SW480 (cell line): ENCODE measurements around the gene OR52A5.

ENCODE experiments used
- DNase-seq: peaks from one replicate; pipeline ENCODE4 v3.0.0-alpha.2; 2016; ENCODE audit warnings: low spot score

OR52A5 gene

GRCh38 chr11:5115339-5115738 is 22.8 kb downstream of the OR52A5 start:
- DNase-seq: no peak

GRCh38 chr11:5107285-5107684 is 30.9 kb downstream of the OR52A5 start:
- DNase-seq: no peak

- no peak for DNase-seq
These were observed 35.1 kb downstream of the OR52A5 start for GRCh38 chr11:5103066-5103465.

DNA sequence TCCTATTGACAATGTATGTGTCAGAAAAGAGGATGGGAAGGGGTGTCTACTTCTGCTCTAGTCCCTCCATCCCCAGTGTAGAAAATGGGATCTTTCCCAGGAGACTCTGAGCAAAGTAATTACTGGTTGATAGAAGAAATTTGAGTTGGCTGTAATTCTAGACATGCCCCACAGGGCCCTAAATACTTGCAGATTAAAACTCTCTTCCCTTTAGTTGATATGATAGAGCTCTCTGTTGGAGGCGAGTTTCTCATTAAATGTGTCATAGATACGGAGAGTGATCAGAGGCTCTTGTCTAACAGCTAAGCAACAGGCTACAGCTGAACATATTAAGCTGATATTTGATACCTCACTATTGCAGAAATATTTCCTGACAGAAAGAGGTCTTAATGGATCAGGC is 35.9 kb downstream of the OR52A5 start:
- no peak for DNase-seq

DNA sequence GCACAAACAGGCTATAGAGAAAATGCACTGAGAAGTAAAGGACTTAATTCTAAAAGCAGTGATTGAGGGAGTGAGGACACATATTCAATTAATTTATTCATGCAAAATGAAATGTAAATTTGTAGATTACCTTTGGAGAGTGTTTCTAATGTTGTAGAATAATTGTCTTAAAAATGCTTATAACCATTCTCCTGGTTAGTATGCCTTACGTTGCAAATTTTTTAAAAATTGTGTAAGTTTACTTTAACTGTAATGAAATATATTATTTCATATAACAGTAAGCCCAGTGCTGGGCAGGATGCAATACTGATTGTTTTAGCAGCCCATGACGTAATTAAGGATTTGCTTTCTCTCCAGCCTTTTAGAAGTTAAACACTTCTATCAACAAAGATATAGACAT is 42.1 kb downstream of the OR52A5 start:
- DNase-seq: no peak

- DNase-seq: no peak
These were observed 45.2 kb downstream of the OR52A5 start for GRCh38 chr11:5092821-5093585.

DNA sequence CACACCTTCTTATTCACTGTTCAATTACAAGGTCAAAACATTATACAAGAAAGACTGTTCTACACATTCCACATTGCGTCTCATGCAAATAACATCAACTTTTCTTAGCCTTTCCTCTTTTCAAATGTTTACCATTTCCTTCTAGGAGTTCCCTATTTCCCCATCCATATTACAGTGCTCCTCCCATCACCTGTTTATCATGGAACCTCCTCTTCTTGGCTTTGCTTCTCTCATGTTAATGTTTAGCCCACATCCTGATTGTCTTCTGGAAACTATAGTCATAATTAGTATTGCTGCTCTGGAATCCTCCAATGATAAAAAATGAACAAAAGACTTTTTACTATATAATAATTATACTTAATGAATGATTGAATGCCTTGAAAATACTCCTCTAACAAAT is 47.5 kb downstream of the OR52A5 start:
- DNase-seq: no peak

GRCh38 chr11:5088556-5088955 is 49.6 kb downstream of the OR52A5 start:
- DNase-seq: no peak

DNA sequence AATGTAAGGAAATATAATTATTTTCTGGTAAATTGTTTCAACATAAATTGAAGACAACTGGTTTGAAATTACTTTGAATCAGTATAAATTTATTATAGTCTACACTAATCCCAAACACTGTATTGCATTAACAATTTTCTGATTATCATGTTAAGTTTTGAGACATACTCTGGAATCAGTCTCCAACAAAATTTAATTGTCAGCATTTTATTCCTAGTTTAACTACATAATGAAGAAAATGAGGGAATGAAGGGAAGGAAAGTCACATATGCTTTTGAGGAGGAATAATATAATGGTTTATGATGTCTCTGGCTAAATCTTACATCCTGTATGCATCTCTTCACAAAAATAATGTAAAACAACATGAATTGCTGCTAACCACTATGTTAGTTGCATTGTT is 54.6 kb downstream of the OR52A5 start:
- DNase-seq: no peak

DNA sequence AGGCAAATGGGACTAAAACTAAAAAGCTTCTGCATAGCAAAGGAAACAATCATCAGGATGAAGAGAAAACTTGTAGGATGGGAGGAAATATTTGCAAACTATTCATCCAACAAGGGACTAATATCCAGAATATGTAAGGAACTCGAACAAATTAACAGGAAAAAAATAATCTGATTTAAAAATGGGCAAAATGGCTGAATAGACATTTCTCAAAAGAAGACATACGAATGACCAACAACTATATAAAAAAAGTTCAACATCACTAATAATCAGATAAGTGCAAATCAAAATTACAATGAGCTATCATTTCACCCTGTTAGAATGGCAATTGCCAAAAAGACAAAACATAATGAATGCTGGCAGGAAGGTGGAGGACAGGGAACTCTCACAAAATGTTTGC is 56.8 kb downstream of the OR52A5 start:
- no peak for DNase-seq
